Neural crest cell (in vitro differentiated cells): ENCODE data around the gene CEP128. TPM values are rescaled to one million over a fixed set of nuclear protein-coding genes. Genes with fewer than 3 reads are reported as not detected.

Experiments used
- DNase-seq: peaks from one replicate; pipeline ENCODE4 v3.0.0; 2021; ENCODE audit warnings: low read depth, mixed read lengths, low spot score
- H3K27ac Mint-ChIP-seq: one replicate; pipeline ENCODE4 v1.8.0; 2021; ENCODE audit warnings: mild to moderate bottlenecking, mixed read lengths; ENCODE audit not compliant: unreplicated experiment
- H3K27me3 Mint-ChIP-seq: 2 replicates; pipeline ENCODE4 v1.8.0; 2021; ENCODE audit warnings: low read depth, mild to moderate bottlenecking, mixed read lengths
- H3K36me3 Mint-ChIP-seq: 2 replicates; pipeline ENCODE4 v1.8.0; 2021; ENCODE audit warnings: low read depth, mild to moderate bottlenecking, mixed read lengths
- H3K4me1 Mint-ChIP-seq: 2 replicates; pipeline ENCODE4 v1.8.0; 2021; ENCODE audit warnings: mixed read lengths
- H3K4me3 Mint-ChIP-seq: one replicate; pipeline ENCODE4 v1.8.0; 2021; ENCODE audit warnings: mild to moderate bottlenecking, mixed read lengths
- H3K9me3 Mint-ChIP-seq: 2 replicates; pipeline ENCODE4 v1.8.0; 2021; ENCODE audit warnings: mixed read lengths
- total RNA-seq: library from RNA; stranded (reverse); gene quantifications from 2 replicates; pipeline ENCODE4 v1.2.1, GENCODE V29; 2021
- TF ChIP-seq, protein P1 (sequence below): fragments of 200-600 bp; sonication (generic); conservative IDR thresholded peaks from 2 replicates; pipeline ENCODE4 v1.5.0; 2021; ENCODE audit warnings: antibody characterized with exemption, mild to moderate bottlenecking

The CEP128 gene
- total RNA-seq, 1 donor from 2014 or later, result 25.8 TPM

DNA sequence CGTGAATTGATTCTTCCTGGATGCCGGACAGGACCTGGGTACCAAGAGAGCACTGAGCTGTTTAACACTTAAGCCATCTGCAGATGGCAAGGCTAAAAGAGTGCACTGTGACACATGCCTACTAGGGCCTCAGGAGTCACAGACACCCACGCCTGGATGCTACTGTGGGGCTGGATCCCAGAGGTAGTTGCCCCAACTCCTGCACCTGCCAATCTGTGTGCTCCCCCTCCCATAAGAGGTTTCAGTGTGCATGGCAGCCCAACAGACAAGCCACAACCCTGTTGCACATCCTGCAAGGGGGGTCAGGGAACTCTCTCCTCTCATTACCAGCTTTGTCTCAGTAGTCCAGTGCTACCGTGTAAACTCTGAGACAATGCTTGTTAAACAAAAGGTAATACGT, 169.0 kb downstream of the CEP128 start:
- Mint-ChIP-seq H3K9me3 (no peaks in the 10 kb centered on the region), H3K4me3 (no peak overlapping the region), H3K27me3 (no peaks in the 10 kb centered on the region), H3K4me1 (no peaks in the 10 kb centered on the region), H3K27ac (no peak overlapping the region), H3K36me3 (peaks cover 4% of the 10 kb centered on the region)
- TF ChIP-seq, protein P1, sequence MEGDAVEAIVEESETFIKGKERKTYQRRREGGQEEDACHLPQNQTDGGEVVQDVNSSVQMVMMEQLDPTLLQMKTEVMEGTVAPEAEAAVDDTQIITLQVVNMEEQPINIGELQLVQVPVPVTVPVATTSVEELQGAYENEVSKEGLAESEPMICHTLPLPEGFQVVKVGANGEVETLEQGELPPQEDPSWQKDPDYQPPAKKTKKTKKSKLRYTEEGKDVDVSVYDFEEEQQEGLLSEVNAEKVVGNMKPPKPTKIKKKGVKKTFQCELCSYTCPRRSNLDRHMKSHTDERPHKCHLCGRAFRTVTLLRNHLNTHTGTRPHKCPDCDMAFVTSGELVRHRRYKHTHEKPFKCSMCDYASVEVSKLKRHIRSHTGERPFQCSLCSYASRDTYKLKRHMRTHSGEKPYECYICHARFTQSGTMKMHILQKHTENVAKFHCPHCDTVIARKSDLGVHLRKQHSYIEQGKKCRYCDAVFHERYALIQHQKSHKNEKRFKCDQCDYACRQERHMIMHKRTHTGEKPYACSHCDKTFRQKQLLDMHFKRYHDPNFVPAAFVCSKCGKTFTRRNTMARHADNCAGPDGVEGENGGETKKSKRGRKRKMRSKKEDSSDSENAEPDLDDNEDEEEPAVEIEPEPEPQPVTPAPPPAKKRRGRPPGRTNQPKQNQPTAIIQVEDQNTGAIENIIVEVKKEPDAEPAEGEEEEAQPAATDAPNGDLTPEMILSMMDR, result no peak
- DNase-seq, result no peak

DNA sequence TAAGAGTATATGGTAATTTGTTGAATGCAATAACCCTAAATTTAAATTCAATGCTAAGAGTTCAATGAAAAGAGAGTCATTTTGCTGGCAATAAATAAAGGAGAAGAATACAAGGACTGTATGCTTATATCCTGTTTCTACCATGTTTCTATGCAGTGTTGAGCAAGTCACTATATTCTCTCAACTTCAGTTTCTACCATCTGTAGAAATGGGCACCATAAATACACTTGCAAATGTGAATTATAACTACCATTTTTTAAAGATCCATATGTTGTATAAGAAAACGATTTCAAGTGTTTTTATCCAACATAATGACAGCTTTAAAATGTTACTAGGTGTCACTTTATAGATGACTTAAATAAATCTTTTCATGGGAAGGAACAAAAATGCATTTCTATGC, 170.3 kb downstream of the CEP128 start:
- Mint-ChIP-seq H3K27me3 (no peaks in the 10 kb centered on the region), H3K4me1 (no peaks in the 10 kb centered on the region), H3K27ac (no peak overlapping the region), H3K36me3 (peaks cover 4% of the 10 kb centered on the region), H3K4me3 (no peak overlapping the region), H3K9me3 (no peaks in the 10 kb centered on the region)
- no peak for DNase-seq
- TF ChIP-seq, protein P1, result no peak

DNA sequence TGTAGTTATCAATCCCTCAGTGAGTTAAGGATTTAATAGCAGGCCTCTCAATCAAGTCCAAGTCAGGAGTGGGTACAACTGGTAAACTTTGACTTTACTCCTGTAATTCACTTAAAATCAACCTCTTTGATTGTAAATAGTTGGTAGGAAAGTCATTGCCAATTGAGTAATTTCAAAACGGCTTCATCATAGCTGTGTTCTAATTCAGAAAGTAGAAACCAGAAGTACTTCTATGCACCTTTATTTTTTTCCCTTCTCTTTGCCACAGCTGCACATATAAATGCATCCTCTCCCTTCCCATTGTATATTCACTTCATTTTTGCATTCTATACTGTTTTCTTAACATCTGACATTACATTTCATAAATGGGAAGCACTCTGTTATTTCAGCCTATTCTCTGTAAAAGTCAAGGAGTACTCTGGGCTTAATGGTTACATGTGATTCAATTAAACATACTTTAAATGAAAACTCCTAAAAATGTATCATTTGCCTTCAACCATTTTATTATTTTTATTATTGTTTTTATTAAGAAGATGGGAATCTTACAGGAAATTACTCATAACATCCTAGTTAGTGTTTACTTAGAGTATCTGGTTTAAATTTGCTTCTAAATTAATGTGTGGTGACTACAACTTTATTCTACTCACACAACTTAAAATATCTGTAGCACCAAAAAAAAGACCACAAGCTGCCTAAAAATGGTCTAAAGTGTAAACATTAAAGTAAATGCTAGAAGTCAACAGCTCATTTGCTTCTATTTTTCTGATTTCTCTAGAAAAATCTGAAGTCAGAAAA, 171.2 kb downstream of the CEP128 start:
- Mint-ChIP-seq H3K36me3 (peaks cover 4% of the 10 kb centered on the region), H3K9me3 (no peaks in the 10 kb centered on the region), H3K27ac (no peak overlapping the region), H3K4me3 (no peak overlapping the region), H3K27me3 (no peaks in the 10 kb centered on the region), H3K4me1 (no peaks in the 10 kb centered on the region)
- TF ChIP-seq, protein P1, result no peak
- DNase-seq, result no peak

DNA sequence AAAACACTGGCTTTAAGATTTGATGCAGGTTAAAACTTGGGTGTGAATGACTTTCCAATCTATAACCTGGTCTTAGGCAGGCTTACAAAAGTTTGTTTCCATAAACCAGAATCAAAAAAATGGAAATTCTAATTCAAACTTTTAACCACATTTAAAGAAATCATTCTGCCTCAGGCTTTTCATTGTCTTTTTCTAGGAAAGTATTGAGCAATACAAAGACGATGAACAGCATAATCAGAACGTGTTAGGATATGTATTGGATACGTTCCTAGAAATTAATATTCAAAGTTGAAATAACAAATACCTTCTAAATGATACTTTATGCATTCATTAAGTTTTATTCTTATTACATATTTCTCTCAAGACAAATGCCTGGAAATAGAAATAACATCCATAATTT, 172.9 kb downstream of the CEP128 start:
- Mint-ChIP-seq H3K36me3 (no peaks in the 10 kb centered on the region), H3K4me1 (no peaks in the 10 kb centered on the region)
- TF ChIP-seq, protein P1, result no peak

DNA sequence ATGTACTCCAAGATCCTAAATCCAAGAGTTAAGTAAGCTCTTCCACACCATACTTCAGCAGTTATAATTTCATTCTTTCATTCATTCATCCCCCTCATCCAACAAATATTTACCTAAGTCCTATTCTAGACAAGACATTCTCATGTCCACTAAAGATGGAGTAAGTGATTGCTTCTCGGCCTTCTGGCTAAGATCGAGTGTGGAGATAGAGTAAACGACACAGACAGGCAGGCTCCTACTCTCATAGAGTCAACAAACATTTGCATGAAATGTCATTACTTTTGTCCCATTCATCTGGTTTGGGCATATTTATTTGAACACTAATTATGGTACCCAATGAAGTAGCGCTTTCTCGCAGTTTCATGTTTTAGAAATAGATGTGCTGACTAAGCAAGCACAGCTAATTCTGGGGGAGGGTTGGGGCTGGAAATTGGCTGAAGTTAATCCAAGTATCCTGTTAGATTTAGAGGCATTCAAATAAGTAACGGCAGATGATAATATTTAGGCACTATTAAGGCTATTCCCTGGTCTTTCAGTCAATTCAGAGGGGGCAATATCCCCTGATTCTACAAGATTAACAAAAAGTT, 176.5 kb downstream of the CEP128 start:
- Mint-ChIP-seq H3K4me1 (no peaks in the 10 kb centered on the region), H3K36me3 (no peaks in the 10 kb centered on the region), H3K27ac (no peak overlapping the region), H3K9me3 (no peaks in the 10 kb centered on the region), H3K27me3 (no peaks in the 10 kb centered on the region), H3K4me3 (no peak overlapping the region)
- DNase-seq, result no peak
- TF ChIP-seq, protein P1, result no peak

More for the DNA sequence above, 172.9 kb downstream of the CEP128 start:
- Mint-ChIP-seq H3K27me3 (no peaks in the 10 kb centered on the region), H3K9me3 (no peaks in the 10 kb centered on the region), H3K27ac (no peak overlapping the region), H3K4me3 (no peak overlapping the region)
- DNase-seq, result no peak
